IPS-11a (cell line): ENCODE measurements around the gene FBN3.
"Not testable (repeated sequence)": the region's sequence is repeated elsewhere in the genome, so short reads cannot be mapped to it uniquely, and the experiment has no call there.

Experiments
- H3K4me3 ChIP-seq: one replicate; pipeline ENCODE4 v1.5.1; 2013; ENCODE audit warnings: low read depth, low read length, control low read depth

FBN3 gene

DNA sequence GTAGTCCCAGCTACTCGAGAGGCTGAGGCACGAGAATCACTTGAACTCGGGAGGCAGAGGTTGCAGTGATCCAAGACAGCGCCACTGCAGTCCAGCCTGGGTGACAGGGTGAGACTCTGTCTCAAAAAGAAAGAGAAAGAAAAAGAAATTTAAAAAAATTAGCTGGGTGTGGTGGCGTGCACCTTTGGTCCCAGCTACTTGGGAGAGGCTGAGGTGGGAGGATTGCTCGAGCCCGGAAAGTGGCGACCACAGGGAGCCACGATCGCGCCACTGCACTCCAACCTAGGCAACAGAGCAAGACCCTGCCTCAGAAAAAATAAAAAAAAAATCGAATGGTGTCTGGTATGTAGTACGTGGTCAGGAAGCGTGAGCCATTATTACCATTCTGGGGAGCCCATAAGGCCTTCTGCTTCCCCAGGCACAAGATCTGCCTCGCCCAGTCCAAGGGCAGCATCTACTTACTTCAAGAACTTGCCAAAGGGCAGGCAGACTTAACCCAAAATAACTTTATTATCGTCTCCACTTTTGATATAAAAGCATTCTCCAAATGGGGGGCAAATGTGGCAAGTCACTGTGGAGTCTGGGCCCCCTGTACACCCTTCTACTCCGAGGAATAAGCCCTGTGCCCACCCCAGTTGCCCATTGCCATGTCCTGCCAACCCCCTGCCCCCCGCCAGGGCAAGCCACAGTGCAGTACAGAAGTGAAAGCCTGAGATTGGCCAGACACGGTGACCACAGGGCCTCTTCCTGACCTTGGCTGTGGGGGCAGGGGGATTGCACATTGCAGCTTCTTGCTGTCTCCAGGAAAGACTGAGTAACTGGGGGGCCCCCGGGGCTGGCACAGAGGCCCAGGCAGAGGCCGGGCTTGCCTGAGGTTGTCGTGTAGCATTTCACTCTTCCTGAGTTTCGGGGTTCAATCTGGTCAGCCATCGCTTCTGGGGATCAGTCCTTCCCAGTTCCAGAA lies 84.2 kb downstream of the FBN3 start:
- no peak overlapping the region for H3K4me3 ChIP-seq

DNA sequence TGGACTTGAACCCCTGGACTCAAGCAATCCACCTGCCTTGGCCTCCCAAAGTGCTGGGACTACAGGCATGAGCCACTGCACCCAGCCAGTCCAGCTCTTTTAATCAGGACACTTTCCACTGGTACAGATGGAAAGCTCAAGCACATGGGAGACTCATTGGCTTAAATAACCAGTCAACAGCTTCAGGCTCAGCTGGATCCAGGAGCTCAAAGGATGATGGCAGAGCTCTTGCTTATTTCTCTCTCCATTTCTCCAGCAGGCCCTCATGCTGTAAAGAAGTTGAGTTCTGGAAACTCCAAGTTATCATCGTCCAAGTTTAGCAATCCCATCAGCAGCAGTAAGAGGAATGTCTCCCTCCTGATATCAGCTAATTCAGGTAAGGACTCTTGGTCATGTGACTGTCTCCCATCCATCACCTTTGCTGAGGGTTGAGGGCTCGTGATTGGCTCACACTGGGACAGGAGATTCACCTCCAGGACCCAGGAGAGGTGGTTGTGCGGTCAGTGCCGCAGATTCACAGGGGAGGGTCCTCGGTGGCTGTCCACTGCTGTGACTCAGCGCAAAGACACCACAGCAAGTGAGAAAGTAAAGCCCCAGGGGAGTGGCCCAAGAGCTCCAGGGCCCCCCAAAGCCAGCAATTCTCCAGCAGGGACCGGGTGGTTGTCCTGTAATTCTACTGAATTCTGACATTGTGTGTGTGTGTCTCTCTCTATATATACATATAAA lies 91.7 kb downstream of the FBN3 start:
- no peak overlapping the region for H3K4me3 ChIP-seq

DNA sequence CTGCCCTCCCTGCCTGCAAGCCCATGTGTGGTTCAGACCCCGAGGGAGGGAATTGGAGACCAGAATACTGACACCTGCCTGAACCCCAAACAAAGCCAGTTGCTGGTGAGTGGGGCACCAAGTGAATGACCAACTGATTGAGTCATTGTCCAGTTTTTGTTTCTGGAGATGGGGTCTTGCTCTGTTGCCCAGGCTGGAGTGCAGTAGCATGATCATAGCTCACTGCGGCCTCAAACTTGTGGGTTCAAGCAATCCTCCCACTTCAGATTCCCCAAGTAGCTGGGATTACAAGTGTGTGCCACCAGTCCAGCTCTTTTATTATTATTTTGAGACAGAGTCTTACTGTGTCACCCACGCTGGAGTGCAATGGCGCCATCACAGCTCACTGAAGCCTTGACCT lies 92.9 kb downstream of the FBN3 start:
- no peak overlapping the region for H3K4me3 ChIP-seq

DNA sequence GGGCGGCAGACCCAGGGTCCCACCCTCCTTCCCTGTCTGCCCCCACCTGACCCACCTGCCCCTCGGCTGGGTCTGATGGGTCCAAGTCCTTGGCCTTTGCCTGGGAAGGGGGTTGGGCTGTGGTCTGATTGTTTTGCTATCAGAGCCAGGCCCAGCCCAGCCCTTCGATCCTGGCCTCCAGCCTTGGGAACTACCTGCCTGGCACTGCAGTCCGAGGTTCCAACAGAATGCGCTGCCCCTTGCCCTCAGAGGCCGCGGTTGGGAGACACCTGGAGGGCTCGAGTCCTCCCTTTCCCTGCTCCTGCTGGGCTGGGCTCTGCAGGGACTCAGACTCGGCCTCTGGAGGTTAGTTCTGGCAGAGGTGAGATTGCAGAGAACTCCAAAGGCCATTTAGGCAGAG lies 95.2 kb downstream of the FBN3 start:
- H3K4me3 ChIP-seq, result no peak overlapping the region

DNA sequence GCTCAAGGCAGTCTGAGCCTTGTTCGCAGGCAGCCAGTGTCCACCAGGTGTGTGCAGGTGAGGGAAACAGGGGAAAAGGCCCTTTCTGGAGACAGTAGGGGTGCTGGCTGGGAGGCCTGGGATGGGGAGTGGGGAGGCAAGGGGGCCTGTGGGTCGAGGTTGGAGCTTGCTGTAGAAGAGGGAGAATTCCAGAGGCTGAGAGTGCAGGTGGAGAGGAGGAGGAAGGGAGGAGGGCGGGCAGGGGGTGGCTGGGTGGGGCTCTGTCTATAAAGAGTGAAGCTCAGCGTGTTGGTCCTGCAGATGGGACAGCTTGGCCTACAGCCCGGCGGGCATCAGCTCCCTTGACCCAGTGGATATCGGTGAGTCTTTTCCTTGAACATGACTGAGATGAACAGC lies 96.9 kb downstream of the FBN3 start, which contains the start of gene CCL25:
TSS of gene CCL25 (plus strand) at position 297 of the 396 bp plus-strand sequence. CDS start 290 bp downstream, outside the sequence.
- no peak within 1 kb of the TSS for H3K4me3 ChIP-seq

DNA sequence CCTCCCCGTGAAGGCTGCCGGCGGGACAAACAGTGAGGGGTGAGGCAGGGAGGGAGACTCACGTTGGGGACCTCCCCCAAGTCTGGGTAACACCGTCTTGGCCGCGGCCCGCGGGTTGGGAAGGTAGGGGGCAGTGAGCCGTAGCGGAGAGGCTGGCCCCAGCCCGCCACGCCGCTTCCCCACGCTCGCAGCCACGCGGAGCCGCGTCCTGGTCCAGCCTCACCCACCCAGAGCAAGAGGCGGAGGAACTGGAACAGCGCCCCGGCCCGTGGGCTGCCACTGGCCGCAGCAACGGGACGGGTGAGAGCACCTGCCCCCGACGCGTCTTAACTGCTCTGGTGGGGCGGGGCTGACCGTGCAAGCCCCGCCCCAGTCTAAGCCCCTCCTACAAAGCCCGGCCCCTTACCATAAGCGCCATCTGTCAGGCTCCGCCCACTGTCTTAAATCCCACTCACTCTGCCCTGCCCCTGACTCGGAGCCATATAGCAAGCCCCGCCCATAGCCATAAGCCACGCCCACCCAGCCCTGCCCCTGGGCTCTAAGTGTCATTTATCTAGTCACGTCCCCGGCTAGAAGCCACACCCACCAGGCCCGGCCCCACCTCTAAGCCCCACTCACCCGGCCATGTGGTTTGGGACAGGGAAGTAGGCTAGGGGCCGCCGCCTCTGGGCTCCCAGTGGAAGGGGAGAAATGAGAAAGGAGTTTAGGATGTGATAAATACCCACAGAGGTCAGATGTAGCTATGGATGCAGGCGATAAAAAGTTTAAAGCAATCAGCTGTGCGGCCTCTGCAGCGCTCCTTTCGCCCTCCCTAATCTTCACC lies 98.9 kb downstream of the FBN3 start:
- H3K4me3 ChIP-seq, result peak overlapping the region; percentile 51

DNA sequence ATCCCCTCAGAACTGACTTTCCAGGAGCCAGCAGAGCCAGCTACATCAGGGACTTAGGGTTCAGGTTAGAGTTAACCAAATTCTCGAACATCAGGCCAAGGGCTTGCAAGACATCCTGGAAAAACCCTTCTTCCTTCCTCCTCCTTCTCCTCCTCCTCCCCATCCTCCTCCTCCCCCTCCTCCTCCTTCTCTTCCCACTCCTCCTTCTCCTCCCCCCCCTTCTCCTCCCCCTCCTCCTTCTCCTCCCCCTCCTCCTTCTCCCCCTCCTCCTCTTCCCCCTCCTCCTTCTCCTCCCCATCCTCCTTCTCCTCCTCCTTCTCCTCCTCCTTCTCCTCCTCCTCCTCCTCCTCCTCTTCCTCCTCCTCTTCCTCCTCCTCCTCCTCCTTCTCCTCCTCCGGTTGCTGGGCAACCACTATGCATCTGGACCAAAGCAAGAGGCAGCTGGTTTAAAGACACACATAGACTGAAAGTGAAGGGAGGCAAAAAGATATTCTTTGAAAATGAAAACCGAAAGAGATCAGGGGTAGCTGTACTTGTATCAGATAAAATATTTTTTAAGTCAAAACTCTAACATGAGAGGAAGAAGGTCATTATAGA lies 102.7 kb downstream of the FBN3 start:
- no peak overlapping the region for H3K4me3 ChIP-seq

DNA sequence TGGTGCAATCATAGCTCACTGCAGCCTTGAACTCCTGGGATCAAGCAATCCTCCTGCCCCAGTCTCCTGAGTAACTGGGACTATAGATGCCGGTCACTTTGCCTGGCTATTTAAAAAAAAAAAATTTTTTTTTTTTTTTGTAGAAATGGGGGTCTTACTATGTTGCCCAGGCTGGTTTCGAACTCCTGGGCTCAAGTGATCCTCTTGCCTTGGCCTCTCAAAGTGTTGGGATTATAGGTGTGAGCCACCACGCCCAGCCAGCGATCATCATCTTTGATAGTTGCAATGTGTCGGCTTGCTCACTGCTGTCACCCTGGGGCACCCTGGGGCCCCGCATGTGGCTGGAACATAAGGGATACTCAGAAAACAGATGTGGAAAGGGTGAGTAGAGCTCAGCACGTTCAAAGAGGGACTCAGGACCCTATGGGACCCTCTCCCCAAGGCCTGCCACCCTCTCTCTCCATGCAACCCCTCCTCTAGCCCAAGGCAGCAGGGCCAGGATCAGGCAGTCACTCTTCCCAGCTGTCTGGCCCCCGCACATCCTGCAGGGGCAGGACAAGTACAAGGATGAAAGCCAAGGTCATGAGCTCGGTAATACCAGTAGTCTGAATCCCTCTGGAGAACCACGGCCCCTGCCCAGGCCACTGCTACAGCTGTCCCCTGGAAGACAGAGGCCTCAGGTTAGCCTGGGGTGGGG lies 103.4 kb downstream of the FBN3 start:
- H3K4me3 ChIP-seq, result no peak overlapping the region

DNA sequence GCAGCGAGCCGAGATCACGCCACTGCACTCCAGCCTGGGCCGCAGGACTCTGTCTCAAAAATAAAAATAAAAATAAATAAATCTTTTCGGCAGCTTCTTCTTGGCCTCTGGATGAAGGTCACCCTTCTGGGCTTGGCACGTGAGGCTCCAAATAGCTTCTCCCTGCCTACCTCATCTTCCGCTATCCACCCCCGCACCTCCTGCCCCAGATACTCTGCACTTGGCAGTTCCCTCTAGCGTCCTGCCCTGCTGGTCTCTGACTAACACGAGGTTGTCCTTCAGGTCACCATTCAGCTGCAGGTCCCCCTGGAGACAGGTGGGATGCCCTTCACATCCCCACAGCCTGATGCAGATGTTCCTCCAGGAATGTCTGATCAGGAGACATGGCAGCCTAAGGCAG lies 105.4 kb downstream of the FBN3 start:
- no peak overlapping the region for H3K4me3 ChIP-seq

DNA sequence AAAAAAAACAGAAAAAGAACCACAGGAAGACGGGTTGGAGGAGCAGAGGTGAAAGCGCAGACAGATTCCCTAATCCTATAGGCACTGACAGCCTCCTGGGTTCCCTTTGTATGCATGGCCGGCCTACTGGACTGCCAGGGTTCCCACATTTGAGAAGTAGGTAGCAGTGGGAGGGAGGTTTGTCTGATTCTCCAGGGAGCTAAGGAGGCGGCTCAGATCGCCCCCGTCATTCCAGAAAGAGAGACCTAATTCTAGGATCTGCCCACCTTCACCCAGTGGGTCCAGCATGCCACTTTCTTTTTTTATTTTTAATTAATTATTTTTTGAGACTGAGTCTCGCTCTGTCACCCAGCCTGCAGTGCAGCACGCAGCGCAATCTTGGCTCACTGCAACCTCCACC lies 106.5 kb downstream of the FBN3 start:
- no peak overlapping the region for H3K4me3 ChIP-seq

DNA sequence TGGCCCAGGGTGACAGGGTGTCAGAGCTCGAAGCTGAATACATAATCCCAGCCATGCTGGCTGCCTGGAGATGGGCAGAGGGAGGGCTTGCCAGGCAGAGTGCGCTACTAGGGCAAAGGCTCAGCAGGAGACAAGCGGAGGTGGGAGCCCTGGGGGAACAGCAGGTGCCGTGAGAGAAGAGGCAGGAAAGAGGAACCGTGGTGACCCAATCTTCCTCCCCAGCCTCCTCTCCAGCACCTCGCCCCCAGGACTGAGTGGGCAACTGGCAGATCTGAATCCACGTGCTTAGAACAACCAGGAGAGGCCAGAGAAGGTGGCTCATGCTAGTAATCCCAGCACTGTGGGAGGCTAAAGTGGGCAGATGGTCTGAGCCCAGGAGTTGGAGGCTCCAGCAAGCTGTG lies 107.9 kb downstream of the FBN3 start:
- no peak overlapping the region for H3K4me3 ChIP-seq

DNA sequence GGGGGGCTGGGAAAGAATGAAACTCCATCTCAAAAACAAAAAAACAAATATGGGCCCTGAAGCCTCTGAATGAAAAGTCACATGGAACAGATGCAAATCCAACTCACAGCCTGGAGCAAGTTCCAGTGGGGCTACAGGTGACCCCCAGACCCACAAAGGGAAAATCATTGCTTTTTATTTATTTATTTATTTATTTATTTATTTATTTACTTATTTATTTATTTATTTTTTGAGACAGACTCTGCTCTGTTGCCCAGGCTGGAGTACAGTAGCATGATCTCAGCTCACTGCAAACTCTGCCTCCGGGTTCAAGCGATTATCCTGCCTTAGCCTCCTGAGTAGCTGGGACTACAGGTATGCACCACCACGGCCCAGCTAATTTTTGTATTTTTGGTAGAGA lies 110.2 kb downstream of the FBN3 start:
- no peak overlapping the region for H3K4me3 ChIP-seq

DNA sequence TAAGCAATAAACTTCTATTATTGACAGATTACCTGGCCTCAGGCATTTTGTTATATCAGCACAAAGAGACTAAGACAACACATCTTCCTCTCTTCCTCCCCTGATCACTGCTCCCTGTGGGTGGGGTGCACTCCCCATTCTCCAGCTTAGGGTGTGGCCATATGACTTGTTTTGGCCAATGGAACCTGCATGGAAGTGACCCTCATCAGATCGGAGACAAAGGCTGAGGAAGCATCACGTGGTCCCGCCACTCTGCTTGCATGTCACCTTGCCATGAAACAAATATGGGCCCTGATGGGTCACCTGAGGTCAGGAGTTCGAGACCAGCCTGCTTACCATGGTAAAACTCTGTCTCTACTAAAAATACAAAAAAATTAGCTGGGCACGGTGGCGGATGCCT lies 110.6 kb downstream of the FBN3 start:
- H3K4me3 ChIP-seq, result no peak overlapping the region

DNA sequence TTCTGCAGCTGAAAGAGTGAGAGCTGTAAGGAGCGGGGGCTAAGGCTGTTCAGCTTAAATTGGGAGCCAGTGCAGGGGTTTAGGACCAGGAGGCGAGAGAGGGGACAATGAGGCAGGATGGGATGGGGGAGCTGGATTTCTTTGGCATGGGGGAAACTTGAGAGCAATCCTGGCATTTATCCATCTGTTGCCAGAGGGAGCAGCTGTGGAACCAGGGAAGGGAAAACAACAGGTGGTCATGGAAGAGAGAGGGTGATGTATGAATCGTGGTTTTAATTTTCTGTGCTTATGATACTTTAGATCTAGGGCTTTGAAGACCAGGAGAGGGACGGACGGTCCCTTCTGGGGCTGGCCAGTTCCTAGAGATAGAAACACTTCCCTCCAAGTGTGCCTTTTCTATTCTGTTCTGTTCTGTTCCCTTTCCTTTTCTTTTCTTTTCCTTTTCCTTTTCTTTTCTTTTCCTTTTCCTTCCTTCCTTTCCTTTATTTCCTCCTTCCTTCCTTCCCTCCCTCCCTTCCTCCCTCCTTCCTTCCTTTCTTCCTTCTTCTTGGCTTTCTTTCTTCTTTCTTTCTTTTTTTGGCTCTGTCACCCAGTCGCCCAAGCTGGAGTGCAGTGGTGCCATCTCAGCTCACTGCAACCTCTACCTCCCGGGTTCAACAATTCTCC lies 112.8 kb downstream of the FBN3 start:
- no peak overlapping the region for H3K4me3 ChIP-seq

DNA sequence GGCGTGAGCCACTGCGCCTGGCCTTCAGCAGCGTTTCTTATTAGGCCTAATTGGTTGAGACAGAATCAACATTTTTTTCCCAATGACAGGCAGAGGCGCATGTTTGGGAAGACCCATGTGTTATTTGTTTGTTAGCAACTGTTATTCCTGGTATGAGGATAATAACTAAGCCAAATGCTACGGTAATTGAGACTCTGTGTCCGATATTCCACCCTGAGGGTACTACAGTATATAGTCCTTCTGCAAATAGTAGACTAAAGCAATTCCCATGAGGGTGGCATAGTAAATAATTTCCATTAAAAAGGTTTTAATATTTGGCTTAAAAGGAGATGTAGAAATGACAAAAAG lies 115.2 kb downstream of the FBN3 start:
- H3K4me3 ChIP-seq, result no peak overlapping the region

DNA sequence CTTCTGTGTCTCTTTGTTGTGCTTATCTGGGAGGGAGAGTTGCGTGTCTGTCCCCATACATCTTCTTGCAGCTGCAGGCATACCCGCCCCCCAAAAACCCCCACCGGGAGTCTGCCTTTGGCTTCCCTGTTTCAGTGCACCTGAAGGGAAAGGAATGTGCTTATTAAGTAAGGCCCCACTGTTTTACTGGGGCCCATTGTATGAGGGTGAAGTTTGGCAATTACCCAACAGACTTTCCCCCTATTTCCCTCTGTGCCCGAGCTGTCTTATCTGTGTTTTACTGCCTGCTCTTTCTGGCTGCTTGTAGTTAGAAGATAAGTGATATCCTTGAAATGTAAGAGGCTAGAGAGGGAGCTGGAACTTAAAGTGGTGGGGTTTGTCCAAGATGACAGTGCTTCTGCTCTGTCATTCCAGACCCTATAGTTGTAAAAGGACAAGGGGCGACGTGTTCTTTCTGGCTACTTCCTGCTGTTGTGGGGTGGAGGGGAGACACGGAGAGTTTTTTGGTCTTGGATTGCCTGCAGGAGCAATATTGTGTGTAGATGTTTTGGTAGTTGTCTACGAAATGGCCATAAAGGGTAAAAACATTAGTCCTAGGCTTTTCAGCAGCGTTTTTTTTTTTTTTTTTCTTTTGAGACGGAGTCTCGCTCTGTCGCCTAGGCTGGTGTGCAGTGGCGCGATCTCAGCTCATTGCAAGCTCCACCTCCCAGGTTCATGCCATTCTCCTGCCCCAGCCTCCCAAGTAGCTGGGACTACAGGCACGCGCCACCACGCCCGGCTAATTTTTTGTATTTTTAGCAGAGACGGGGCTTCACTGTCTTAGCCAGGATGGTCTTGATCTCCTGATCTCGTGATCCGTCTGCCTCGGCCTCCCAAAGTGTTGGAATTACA lies 115.9 kb downstream of the FBN3 start:
- H3K4me3 ChIP-seq, result not testable (repeated sequence)

DNA sequence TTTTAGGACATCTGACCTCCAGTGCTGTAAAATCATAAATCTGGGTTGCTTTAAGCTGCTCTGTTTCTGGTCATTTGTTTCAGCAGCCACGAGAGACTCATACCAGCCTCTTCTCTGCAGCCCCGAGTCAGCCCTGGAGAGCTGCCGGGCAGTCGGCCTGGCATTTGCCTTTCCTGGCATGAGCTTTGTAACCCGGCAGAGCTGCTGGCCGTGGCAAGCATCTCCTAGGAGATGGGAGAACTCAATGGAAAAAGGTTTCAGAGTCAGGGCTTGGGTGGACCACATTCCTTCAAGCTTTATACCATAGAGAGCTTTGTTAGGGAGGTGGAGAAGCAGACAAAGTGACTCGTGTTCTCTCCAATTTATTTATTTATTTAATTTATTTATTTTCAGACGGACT lies 118.4 kb downstream of the FBN3 start:
- no peak overlapping the region for H3K4me3 ChIP-seq

DNA sequence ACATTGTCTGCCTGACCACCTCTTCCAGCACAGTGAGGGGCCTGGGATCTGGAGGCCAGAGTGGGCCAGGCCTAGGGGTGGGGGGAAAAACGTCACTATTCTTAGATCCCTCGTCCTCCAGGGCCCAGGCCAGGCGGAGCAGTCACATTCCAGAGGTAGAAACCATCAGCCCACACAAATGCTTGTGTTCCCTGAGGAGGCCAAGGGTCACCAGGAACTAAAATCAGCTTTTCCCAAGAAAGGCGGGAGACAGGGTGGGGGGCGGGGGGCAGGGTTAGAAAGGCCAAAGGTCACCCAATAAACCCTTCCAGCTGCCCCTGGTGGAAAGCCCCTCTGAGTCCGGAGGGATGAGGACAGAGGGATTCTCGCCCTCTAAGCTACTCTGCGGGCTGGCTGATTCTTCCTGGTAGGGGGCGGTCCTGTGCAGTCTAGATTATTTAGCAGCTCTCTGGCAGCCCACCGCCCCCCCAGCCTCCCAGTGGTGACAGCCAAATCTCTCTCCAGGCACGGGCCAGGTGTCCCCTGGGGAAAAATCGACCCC lies 120.4 kb downstream of the FBN3 start:
- no peak overlapping the region for H3K4me3 ChIP-seq

DNA sequence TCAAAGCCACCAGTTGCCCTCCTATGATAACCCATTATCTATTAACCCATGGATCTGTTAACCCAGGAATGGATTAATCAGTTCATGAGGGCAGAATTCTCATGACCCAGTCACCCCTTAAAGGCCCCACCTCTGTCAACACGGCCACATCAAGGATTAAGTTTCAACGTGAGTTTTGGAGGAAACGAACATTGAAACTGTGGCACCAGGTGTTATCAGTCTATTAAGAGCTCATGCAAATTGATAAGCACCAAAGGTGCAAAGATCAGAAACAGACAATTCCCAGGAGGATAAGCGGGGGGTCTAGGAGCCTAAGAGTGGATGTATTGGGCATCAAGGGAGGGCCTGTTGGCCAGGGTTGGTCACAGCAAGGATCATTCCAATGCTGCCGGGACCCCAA lies 124.1 kb downstream of the FBN3 start:
- H3K4me3 ChIP-seq, result no peak overlapping the region
